Liver (tissue), 9 donors: ENCODE data around the gene TPRN. TPM values are rescaled to one million over a fixed set of nuclear protein-coding genes. Genes with fewer than 3 reads are reported as not detected.

ENCODE experiments used
- DNase-seq: peaks from one replicate; pipeline ENCODE4 v3.0.0-alpha.2; 2017; ENCODE audit warnings: low spot score
- H3K27ac ChIP-seq, 2 donors: one replicate each; pipeline ENCODE4 v1.7.0; 2013; ENCODE audit warnings: inconsistent platforms in 2 of 2, low read length in 2 of 2, control low read depth in 1 of 2, low read depth in 1 of 2, mild to moderate bottlenecking in 1 of 2
- H3K27me3 ChIP-seq, 4 donors: one replicate each; pipeline versions ENCODE4 v1.6.1 to v1.7.0; 2013; ENCODE audit warnings: low read length in 3 of 4, inconsistent platforms in 1 of 4, mild to moderate bottlenecking in 1 of 4, moderate library complexity in 1 of 4; ENCODE audit not compliant: control insufficient read depth in 4 of 4, insufficient read depth in 4 of 4
- H3K36me3 ChIP-seq, 4 donors: one replicate each; pipeline versions ENCODE4 v1.6.1 to v1.7.0; 2013; ENCODE audit warnings: low read length in 3 of 4, mild to moderate bottlenecking in 3 of 4, low read depth in 1 of 4, moderate library complexity in 1 of 4; ENCODE audit not compliant: control insufficient read depth in 4 of 4, insufficient read depth in 3 of 4
- H3K4me1 ChIP-seq, 4 donors: one replicate each; pipeline versions ENCODE4 v1.6.1 to v1.7.0; 2013; ENCODE audit warnings: low read length in 3 of 4, mild to moderate bottlenecking in 3 of 4, moderate library complexity in 1 of 4; ENCODE audit not compliant: control insufficient read depth in 4 of 4, insufficient read depth in 4 of 4
- H3K4me3 ChIP-seq, 3 donors: one replicate each; pipeline versions ENCODE4 v1.6.1 to v1.7.0; 2013; ENCODE audit warnings: low read length in 3 of 3, control low read depth in 1 of 3, low read depth in 1 of 3, mild to moderate bottlenecking in 1 of 3
- H3K9ac ChIP-seq, 2 donors: one replicate each; pipeline ENCODE4 v1.7.0; 2013; ENCODE audit warnings: low read length in 2 of 2, mild to moderate bottlenecking in 2 of 2, moderate library complexity in 2 of 2, control low read depth in 1 of 2, low read depth in 1 of 2
- H3K9me3 ChIP-seq, 4 donors: one replicate each; pipeline versions ENCODE4 v1.6.1 to v1.7.0; 2013; ENCODE audit warnings: low read length in 3 of 4; ENCODE audit not compliant: control insufficient read depth in 4 of 4
- EGR1 ChIP-seq, 2 donors: IDR thresholded peaks; 2 replicates each; pipeline ENCODE4 v1.6.1; 2016 to 2018; ENCODE audit warnings: antibody characterized with exemption in 2 of 2, low read depth in 2 of 2
- FOXA1 ChIP-seq: IDR thresholded peaks from 2 replicates; pipeline ENCODE4 v1.6.1; 2016; ENCODE audit warnings: antibody characterized with exemption
- FOXA2 ChIP-seq: IDR thresholded peaks from 2 replicates; pipeline ENCODE4 v1.6.1; 2016; ENCODE audit warnings: antibody characterized with exemption
- GABPA ChIP-seq, 2 donors: IDR thresholded peaks in 1 of 2; conservative IDR thresholded peaks in 1 of 2; 2 replicates each; pipeline ENCODE4 v1.6.1; 2016; ENCODE audit warnings: antibody characterized with exemption in 2 of 2, mild to moderate bottlenecking in 1 of 2, moderate library complexity in 1 of 2
- HNF4A ChIP-seq, 2 donors: conservative IDR thresholded peaks; 2 replicates each; pipeline ENCODE4 v1.6.1; 2016; ENCODE audit warnings: antibody characterized with exemption in 2 of 2, mild to moderate bottlenecking in 2 of 2
- JUND ChIP-seq, 2 donors: IDR thresholded peaks; 2 replicates each; pipeline ENCODE4 v1.6.1; 2016; ENCODE audit warnings: antibody characterized with exemption in 2 of 2
- NR2F2 ChIP-seq: IDR thresholded peaks from 2 replicates; pipeline ENCODE4 v1.6.1; 2016; ENCODE audit warnings: antibody characterized with exemption
- RAD21 ChIP-seq, 2 donors: IDR thresholded peaks; 2 replicates each; pipeline ENCODE4 v1.6.1; 2016; ENCODE audit warnings: antibody characterized with exemption in 2 of 2, mild to moderate bottlenecking in 2 of 2
- RXRA ChIP-seq, 2 donors: IDR thresholded peaks; 2 replicates each; pipeline ENCODE4 v1.6.1; 2017 to 2018; ENCODE audit warnings: antibody characterized with exemption in 2 of 2, mild to moderate bottlenecking in 1 of 2
- SP1 ChIP-seq: IDR thresholded peaks from 2 replicates; pipeline ENCODE4 v1.6.1; 2018; ENCODE audit warnings: antibody characterized with exemption, mild to moderate bottlenecking
- WGBS: extraction: QIAGEN DNeasy Blood & Tissue Kit; methylation state at CpG from one replicate; pipeline ENCODE4 v1.1.7; 2013; 5-methylcytosine and 5-hydroxymethylcytosine counted together
- polyA plus RNA-seq, 2 donors: library from polyadenylated mRNA; stranded (reverse) in 1 of 2; unstranded in 1 of 2; fragments of 200-250 nt in 1 of 2; fragments of >200 nt in 1 of 2; fragmentation: Nextera tagmentation in 1 of 2; extraction: Ambion mirVana in 1 of 2; gene quantifications; one replicate each; pipeline versions ENCODE4 v1.2.1 to v1.2.3, GENCODE V29; 2013 to 2015
- total RNA-seq, 2 donors: library from RNA; depleted of rRNA; stranded (reverse); fragments of >200 nt; gene quantifications; one replicate each; pipeline ENCODE4 v1.2.3, GENCODE V29; 2014
- TF ChIP-seq, protein P1 (sequence below): IDR thresholded peaks from 2 replicates; pipeline ENCODE4 v1.6.1; 2016; ENCODE audit warnings: antibody characterized with exemption
- TF ChIP-seq, protein P2 (sequence below): fragments of 150-350 bp; IDR thresholded peaks from 2 replicates; pipeline ENCODE4 v1.5.1; 2017; ENCODE audit warnings: improper control_type of control experiment, low read depth, low read length; ENCODE audit not compliant: missing input control
- TF ChIP-seq, protein P3 (sequence below): IDR thresholded peaks from 2 replicates; pipeline ENCODE4 v1.6.1; 2016; ENCODE audit warnings: antibody characterized with exemption, mild to moderate bottlenecking
- TF ChIP-seq, protein P4 (sequence below): IDR thresholded peaks from 2 replicates; pipeline ENCODE4 v1.6.1; 2016; ENCODE audit warnings: antibody characterized with exemption
- TF ChIP-seq, protein P5 (sequence below): IDR thresholded peaks from 2 replicates; pipeline ENCODE4 v1.6.1; 2016; ENCODE audit warnings: antibody characterized with exemption
- donor health status: healthy.
- donor health status: healthy.
- donor health status: healthy.
- donor health status: healthy.
- donor health status: healthy.

TPRN gene
- total and polyA plus RNA-seq, 4 donors: 5.4 to 20.1 (median 11.1) TPM

DNA sequence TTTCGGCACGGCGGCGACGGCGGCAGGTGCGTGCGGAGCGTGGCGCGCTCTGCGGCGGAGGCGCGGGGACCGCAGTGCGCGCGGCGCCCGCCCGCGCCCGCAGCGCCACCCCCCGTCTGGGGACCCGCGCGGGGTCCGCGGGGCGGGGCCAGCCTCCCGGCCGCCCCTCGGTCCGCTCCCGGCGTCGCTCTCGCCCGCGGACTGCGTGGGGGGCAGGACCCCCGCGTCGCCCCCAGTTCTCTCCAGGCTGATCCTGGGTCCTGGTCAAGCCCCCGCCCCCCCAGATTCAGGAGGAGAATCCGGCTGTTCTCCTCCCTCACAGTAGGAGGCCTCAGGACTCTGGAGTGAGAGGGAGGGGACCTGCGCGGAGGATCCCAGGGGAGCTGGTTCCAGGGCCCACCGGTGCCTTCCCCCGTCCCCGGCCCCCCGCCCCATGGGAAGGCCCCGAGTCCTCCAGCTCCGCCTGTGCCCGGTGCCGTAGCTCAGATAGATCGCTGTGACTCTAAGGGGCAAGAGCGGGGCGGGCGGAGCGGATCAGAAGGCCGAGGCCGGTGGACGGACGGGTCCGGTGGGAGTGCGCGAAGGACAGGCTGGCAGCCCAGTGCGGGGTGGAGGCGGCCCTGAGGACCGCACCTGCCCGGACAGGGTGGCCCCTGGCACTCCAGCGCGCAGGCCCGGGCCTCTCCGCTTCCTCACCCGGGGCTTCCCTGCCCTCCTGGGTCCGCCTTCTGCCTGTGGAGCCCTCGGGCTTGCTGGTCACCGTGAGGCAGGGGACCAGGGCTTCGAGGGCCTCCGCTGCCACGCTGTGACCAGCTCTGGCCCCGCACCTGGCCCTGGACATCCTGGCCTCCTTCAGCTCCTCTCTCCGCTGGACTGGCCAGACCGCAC lies 21.9 kb upstream of the TPRN start, which contains the start of gene RNF208:
TSS of gene RNF208 (minus strand) at position 51 of the 888 bp plus-strand sequence. CDS start 1,028 bp downstream, outside the sequence.
- no peaks in the 10 kb centered on the region for H3K27me3 ChIP-seq
- TF ChIP-seq HNF4A (conservative IDR thresholded peaks at IDR 0.05): no peak
- TF ChIP-seq, protein P1, sequence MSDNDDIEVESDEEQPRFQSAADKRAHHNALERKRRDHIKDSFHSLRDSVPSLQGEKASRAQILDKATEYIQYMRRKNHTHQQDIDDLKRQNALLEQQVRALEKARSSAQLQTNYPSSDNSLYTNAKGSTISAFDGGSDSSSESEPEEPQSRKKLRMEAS: no peak
- no peak for TF ChIP-seq EGR1 (IDR thresholded peaks at IDR 0.05; ENCODE audit: low read depth in 2 of 2)
- TF ChIP-seq, protein P2, sequence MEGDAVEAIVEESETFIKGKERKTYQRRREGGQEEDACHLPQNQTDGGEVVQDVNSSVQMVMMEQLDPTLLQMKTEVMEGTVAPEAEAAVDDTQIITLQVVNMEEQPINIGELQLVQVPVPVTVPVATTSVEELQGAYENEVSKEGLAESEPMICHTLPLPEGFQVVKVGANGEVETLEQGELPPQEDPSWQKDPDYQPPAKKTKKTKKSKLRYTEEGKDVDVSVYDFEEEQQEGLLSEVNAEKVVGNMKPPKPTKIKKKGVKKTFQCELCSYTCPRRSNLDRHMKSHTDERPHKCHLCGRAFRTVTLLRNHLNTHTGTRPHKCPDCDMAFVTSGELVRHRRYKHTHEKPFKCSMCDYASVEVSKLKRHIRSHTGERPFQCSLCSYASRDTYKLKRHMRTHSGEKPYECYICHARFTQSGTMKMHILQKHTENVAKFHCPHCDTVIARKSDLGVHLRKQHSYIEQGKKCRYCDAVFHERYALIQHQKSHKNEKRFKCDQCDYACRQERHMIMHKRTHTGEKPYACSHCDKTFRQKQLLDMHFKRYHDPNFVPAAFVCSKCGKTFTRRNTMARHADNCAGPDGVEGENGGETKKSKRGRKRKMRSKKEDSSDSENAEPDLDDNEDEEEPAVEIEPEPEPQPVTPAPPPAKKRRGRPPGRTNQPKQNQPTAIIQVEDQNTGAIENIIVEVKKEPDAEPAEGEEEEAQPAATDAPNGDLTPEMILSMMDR: no peak
- TF ChIP-seq JUND (IDR thresholded peaks at IDR 0.05): no peak
- TF ChIP-seq FOXA1: no peak
- no peak for TF ChIP-seq FOXA2
- TF ChIP-seq GABPA (IDR thresholded peaks at IDR 0.05 in 1 of 2, conservative IDR thresholded peaks at IDR 0.05 in 1 of 2): no peak
- TF ChIP-seq RAD21 (IDR thresholded peaks at IDR 0.05): no peak
- TF ChIP-seq, protein P3, sequence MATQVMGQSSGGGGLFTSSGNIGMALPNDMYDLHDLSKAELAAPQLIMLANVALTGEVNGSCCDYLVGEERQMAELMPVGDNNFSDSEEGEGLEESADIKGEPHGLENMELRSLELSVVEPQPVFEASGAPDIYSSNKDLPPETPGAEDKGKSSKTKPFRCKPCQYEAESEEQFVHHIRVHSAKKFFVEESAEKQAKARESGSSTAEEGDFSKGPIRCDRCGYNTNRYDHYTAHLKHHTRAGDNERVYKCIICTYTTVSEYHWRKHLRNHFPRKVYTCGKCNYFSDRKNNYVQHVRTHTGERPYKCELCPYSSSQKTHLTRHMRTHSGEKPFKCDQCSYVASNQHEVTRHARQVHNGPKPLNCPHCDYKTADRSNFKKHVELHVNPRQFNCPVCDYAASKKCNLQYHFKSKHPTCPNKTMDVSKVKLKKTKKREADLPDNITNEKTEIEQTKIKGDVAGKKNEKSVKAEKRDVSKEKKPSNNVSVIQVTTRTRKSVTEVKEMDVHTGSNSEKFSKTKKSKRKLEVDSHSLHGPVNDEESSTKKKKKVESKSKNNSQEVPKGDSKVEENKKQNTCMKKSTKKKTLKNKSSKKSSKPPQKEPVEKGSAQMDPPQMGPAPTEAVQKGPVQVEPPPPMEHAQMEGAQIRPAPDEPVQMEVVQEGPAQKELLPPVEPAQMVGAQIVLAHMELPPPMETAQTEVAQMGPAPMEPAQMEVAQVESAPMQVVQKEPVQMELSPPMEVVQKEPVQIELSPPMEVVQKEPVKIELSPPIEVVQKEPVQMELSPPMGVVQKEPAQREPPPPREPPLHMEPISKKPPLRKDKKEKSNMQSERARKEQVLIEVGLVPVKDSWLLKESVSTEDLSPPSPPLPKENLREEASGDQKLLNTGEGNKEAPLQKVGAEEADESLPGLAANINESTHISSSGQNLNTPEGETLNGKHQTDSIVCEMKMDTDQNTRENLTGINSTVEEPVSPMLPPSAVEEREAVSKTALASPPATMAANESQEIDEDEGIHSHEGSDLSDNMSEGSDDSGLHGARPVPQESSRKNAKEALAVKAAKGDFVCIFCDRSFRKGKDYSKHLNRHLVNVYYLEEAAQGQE: no peak
- TF ChIP-seq, protein P4, sequence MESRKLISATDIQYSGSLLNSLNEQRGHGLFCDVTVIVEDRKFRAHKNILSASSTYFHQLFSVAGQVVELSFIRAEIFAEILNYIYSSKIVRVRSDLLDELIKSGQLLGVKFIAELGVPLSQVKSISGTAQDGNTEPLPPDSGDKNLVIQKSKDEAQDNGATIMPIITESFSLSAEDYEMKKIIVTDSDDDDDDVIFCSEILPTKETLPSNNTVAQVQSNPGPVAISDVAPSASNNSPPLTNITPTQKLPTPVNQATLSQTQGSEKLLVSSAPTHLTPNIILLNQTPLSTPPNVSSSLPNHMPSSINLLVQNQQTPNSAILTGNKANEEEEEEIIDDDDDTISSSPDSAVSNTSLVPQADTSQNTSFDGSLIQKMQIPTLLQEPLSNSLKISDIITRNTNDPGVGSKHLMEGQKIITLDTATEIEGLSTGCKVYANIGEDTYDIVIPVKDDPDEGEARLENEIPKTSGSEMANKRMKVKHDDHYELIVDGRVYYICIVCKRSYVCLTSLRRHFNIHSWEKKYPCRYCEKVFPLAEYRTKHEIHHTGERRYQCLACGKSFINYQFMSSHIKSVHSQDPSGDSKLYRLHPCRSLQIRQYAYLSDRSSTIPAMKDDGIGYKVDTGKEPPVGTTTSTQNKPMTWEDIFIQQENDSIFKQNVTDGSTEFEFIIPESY: no peak
- no peak for TF ChIP-seq SP1
- no peaks in the 10 kb centered on the region for H3K9me3 ChIP-seq
- peak within 1 kb of the TSS; percentile 8 to 86 (median 34) for H3K4me3 ChIP-seq
- 4% methylated on average over 88 of the region's 88 CpGs for WGBS
- peak within 1 kb of the TSS in 1 of 2 donors; percentile 28 for H3K9ac ChIP-seq
- H3K36me3 ChIP-seq: no peaks in the 10 kb centered on the region
- peaks cover 10 to 30% (median 19%) of the 10 kb centered on the region in 4 donors for H3K4me1 ChIP-seq
- peak within 1 kb of the TSS; percentile 34 to 84 for H3K27ac ChIP-seq
- DNase-seq: no peak

DNA sequence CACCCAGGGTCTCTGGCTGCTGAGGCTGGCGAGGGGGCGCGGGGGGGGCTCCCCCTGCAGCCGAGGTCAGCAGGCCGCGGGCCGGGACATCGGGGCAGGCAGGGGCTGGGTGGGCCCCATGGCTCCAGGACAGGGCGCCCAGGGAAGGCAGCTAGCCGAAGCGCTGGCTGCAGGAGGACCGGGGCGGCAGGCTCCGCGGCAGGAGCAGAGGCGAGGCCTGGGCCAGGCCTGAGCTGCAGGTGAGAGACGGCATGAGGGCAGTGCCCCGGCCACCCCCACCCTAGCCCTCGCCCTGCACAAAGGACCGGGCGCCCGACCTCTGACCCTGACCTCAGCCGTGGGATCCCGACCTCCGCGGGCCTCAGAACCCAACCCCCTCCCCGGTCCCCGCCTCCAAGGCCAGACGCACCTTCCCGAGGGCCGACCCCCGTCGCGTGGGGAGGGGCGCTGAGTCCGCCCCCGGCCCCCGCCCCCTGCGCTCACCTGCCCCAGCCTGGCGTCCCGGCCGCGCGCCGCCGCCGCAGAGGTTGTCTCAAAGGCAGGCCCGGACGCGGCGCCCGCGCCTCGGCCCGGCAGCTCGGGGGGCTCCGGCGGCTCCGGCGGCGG lies 21.1 kb upstream of the TPRN start:
- Histone ChIP-seq H3K4me1 (peaks cover 10 to 30% (median 19%) of the 10 kb centered on the region in 4 donors), H3K27ac (no peak overlapping the region), H3K9me3 (no peaks in the 10 kb centered on the region), H3K4me3 (peak overlapping the region in 1 of 3 donors; percentile 86), H3K36me3 (no peaks in the 10 kb centered on the region), H3K27me3 (no peaks in the 10 kb centered on the region), H3K9ac (no peak overlapping the region)
- 6% methylated on average over 61 of the region's 61 CpGs for WGBS
- TF ChIP-seq SP1 (peak; percentile 37), NR2F2 (peak; percentile 78), FOXA2 (no peak), RXRA (IDR thresholded peaks at IDR 0.05) (peak; percentile 59 to 71), HNF4A (conservative IDR thresholded peaks at IDR 0.05) (peak; percentile 71 to 73), GABPA (IDR thresholded peaks at IDR 0.05 in 1 of 2, conservative IDR thresholded peaks at IDR 0.05 in 1 of 2) (peak in 1 of 2 donors; percentile 20)
- TF ChIP-seq, protein P2: no peak
- TF ChIP-seq, protein P5, sequence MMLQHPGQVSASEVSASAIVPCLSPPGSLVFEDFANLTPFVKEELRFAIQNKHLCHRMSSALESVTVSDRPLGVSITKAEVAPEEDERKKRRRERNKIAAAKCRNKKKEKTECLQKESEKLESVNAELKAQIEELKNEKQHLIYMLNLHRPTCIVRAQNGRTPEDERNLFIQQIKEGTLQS: no peak
- peak; percentile 70 for DNase-seq
